Subcutaneous abdominal adipose tissue (tissue), 5 donors: ENCODE results near the gene OSBPL1A.

ENCODE experiments used
- H3K27ac ChIP-seq: one replicate; pipeline ENCODE4 v1.7.0; 2013; ENCODE audit warnings: low read depth, mild to moderate bottlenecking, inconsistent platforms, low read length, moderate library complexity
- H3K27me3 ChIP-seq, 5 donors: one replicate each; pipeline ENCODE4 v1.7.0; 2013; ENCODE audit warnings: low read length in 5 of 5, inconsistent platforms in 1 of 5; ENCODE audit not compliant: control insufficient read depth in 5 of 5, insufficient read depth in 4 of 5
- H3K36me3 ChIP-seq, 5 donors: one replicate each; pipeline ENCODE4 v1.7.0; 2013; ENCODE audit warnings: low read length in 5 of 5; ENCODE audit not compliant: control insufficient read depth in 5 of 5, insufficient read depth in 5 of 5
- H3K4me1 ChIP-seq, 5 donors: one replicate each; pipeline ENCODE4 v1.7.0; 2013; ENCODE audit warnings: low read length in 5 of 5, mild to moderate bottlenecking in 3 of 5, moderate library complexity in 1 of 5; ENCODE audit not compliant: control insufficient read depth in 5 of 5, insufficient read depth in 5 of 5
- H3K4me3 ChIP-seq, 5 donors: one replicate each; pipeline ENCODE4 v1.7.0; 2013; ENCODE audit warnings: low read length in 5 of 5, low read depth in 1 of 5
- H3K9ac ChIP-seq, 5 donors: one replicate each; pipeline ENCODE4 v1.7.0; 2013; ENCODE audit warnings: low read length in 5 of 5, mild to moderate bottlenecking in 4 of 5, moderate library complexity in 3 of 5
- H3K9me3 ChIP-seq, 5 donors: one replicate each; pipeline ENCODE4 v1.7.0; 2013; ENCODE audit warnings: low read length in 5 of 5; ENCODE audit not compliant: control insufficient read depth in 5 of 5
- donor health status: healthy.
- donor health status: healthy.
- donor health status: healthy.
- donor health status: healthy.
- donor health status: healthy.

The OSBPL1A gene

GRCh38 chr18:24402209-24402785 is 4.7 kb upstream of the OSBPL1A start:
- H3K27ac ChIP-seq = no peak overlapping the region
- H3K9me3 ChIP-seq = no peaks in the 10 kb centered on the region
- no peak overlapping the region for H3K9ac ChIP-seq
- H3K36me3 ChIP-seq = no peaks in the 10 kb centered on the region
- H3K27me3 ChIP-seq = peaks cover 0 to 4% (median under 1%) of the 10 kb centered on the region in 5 donors
- no peak overlapping the region for H3K4me3 ChIP-seq
- peaks cover 5 to 13% (median 6%) of the 10 kb centered on the region in 5 donors for H3K4me1 ChIP-seq

GRCh38 chr18:24400587-24400986 is 3.0 kb upstream of the OSBPL1A start:
- Histone ChIP-seq H3K4me1 (peaks cover 8 to 27% (median 17%) of the 10 kb centered on the region in 5 donors), H3K9me3 (no peaks in the 10 kb centered on the region), H3K27me3 (no peaks in the 10 kb centered on the region), H3K36me3 (no peaks in the 10 kb centered on the region), H3K27ac (no peak overlapping the region), H3K4me3 (no peak overlapping the region), H3K9ac (no peak overlapping the region)

- no peak overlapping the region for H3K9ac ChIP-seq
- H3K4me1 ChIP-seq = peaks cover 8 to 27% (median 17%) of the 10 kb centered on the region in 5 donors
- no peaks in the 10 kb centered on the region for H3K36me3 ChIP-seq
- no peaks in the 10 kb centered on the region for H3K27me3 ChIP-seq
- peak overlapping the region in 3 of 5 donors; percentile 65 to 87 (median 75) for H3K4me3 ChIP-seq
- H3K9me3 ChIP-seq = no peaks in the 10 kb centered on the region
- H3K27ac ChIP-seq = peak overlapping the region; percentile 67
Observed at GRCh38 chr18:24398540-24398939, 916 bp upstream of the OSBPL1A start.

- peak overlapping the region; percentile 54 to 92 (median 75) for H3K4me3 ChIP-seq
- no peaks in the 10 kb centered on the region for H3K9me3 ChIP-seq
- H3K4me1 ChIP-seq = peaks cover 8 to 27% (median 17%) of the 10 kb centered on the region in 5 donors
- H3K27ac ChIP-seq = peak overlapping the region; percentile 81
- no peaks in the 10 kb centered on the region for H3K36me3 ChIP-seq
- H3K27me3 ChIP-seq = no peaks in the 10 kb centered on the region
- H3K9ac ChIP-seq = peak overlapping the region in 3 of 5 donors; percentile 25 to 80 (median 62)
Observed at GRCh38 chr18:24397131-24397693, 412 bp downstream of the OSBPL1A start.

GRCh38 chr18:24396082-24396633 is 1.5 kb downstream of the OSBPL1A start:
- H3K36me3 ChIP-seq = no peaks in the 10 kb centered on the region
- no peak overlapping the region for H3K27ac ChIP-seq
- H3K9me3 ChIP-seq = no peaks in the 10 kb centered on the region
- peaks cover 8 to 27% (median 17%) of the 10 kb centered on the region in 5 donors for H3K4me1 ChIP-seq
- no peak overlapping the region for H3K9ac ChIP-seq
- no peaks in the 10 kb centered on the region for H3K27me3 ChIP-seq
- no peak overlapping the region for H3K4me3 ChIP-seq

GRCh38 chr18:24395049-24395795 is 2.4 kb downstream of the OSBPL1A start:
- H3K9ac ChIP-seq = no peak overlapping the region
- H3K27ac ChIP-seq = no peak overlapping the region
- no peaks in the 10 kb centered on the region for H3K9me3 ChIP-seq
- no peaks in the 10 kb centered on the region for H3K36me3 ChIP-seq
- H3K4me1 ChIP-seq = peaks cover 8 to 27% (median 17%) of the 10 kb centered on the region in 5 donors
- H3K27me3 ChIP-seq = no peaks in the 10 kb centered on the region
- H3K4me3 ChIP-seq = no peak overlapping the region

GRCh38 chr18:24388957-24389356 is 8.7 kb downstream of the OSBPL1A start:
- no peaks in the 10 kb centered on the region for H3K36me3 ChIP-seq
- H3K27me3 ChIP-seq = no peaks in the 10 kb centered on the region
- H3K4me1 ChIP-seq = no peaks in the 10 kb centered on the region
- H3K9ac ChIP-seq = no peak overlapping the region
- H3K4me3 ChIP-seq = no peak overlapping the region
- H3K27ac ChIP-seq = no peak overlapping the region
- H3K9me3 ChIP-seq = no peaks in the 10 kb centered on the region

GRCh38 chr18:24386681-24387080 is 10.9 kb downstream of the OSBPL1A start:
- Histone ChIP-seq H3K27me3 (no peaks in the 10 kb centered on the region), H3K4me1 (no peaks in the 10 kb centered on the region), H3K9me3 (no peaks in the 10 kb centered on the region), H3K27ac (no peak overlapping the region), H3K36me3 (no peaks in the 10 kb centered on the region), H3K9ac (no peak overlapping the region), H3K4me3 (no peak overlapping the region)

- Histone ChIP-seq H3K4me1 (peaks cover 0 to 4% (median 0%) of the 10 kb centered on the region in 5 donors), H3K36me3 (peaks cover 0 to 7% (median 0%) of the 10 kb centered on the region in 5 donors), H3K27me3 (no peaks in the 10 kb centered on the region), H3K9me3 (no peaks in the 10 kb centered on the region), H3K27ac (no peak overlapping the region), H3K4me3 (no peak overlapping the region), H3K9ac (no peak overlapping the region)
Observed at GRCh38 chr18:24381126-24381525, 16.5 kb downstream of the OSBPL1A start.
